Large intestine (tissue), 3 donors: ENCODE data around the gene TIAM2. TPM values are rescaled to one million over a fixed set of nuclear protein-coding genes. Genes with fewer than 3 reads are reported as not detected.

Experiments
- DNase-seq, 2 donors: peaks; one replicate each; pipeline versions ENCODE4 v3.0.0 to v3.0.0-alpha.2; 2013
- H3K27ac ChIP-seq: one replicate; pipeline ENCODE4 v1.5.1; 2013; ENCODE audit warnings: low read length
- H3K27me3 ChIP-seq: 2 replicates; pipeline ENCODE4 v1.6.1; 2013; ENCODE audit warnings: low read length; ENCODE audit not compliant: control insufficient read depth, insufficient read depth
- H3K36me3 ChIP-seq: 2 replicates; pipeline ENCODE4 v1.6.1; 2013; ENCODE audit warnings: low read length; ENCODE audit not compliant: control insufficient read depth, insufficient read depth
- H3K4me1 ChIP-seq: one replicate; pipeline ENCODE4 v1.6.1; 2013; ENCODE audit warnings: low read length; ENCODE audit not compliant: control insufficient read depth, insufficient read depth
- H3K4me3 ChIP-seq: one replicate; pipeline ENCODE4 v1.5.1; 2013; ENCODE audit warnings: low read length
- H3K9me3 ChIP-seq: one replicate; pipeline ENCODE4 v1.6.1; 2013; ENCODE audit warnings: mild to moderate bottlenecking, low read depth, low read length, moderate library complexity; ENCODE audit not compliant: control insufficient read depth
- WGBS: methylation state at CpG from one replicate; pipeline ENCODE4 v1.1.5; 2013; ENCODE audit warnings: low lambda C conversion rate; ENCODE audit not compliant: insufficient coverage; 5-methylcytosine and 5-hydroxymethylcytosine counted together
- polyA plus RNA-seq: library from polyadenylated mRNA; unstranded; fragments of 120-200 nt; gene quantifications from one replicate; pipeline ENCODE4 v1.2.1, GENCODE V29; 2013

Gene TIAM2
- polyA plus RNA-seq, 1 donor = 16.3 TPM

- Histone ChIP-seq H3K4me3 (no peak overlapping the region), H3K4me1 (no peaks in the 10 kb centered on the region), H3K27me3 (no peaks in the 10 kb centered on the region), H3K9me3 (no peaks in the 10 kb centered on the region), H3K27ac (no peak overlapping the region), H3K36me3 (no peaks in the 10 kb centered on the region)
- DNase-seq = no peak
- WGBS = no CpG with 5 or more reads among the region's 2 CpGs
These were observed 60.6 kb downstream of the TIAM2 start for GRCh38 chr6:155055729-155056128.

- no peaks in the 10 kb centered on the region for H3K27me3 ChIP-seq
- WGBS = 100% methylated on average over 1 of the region's 3 CpGs
- H3K27ac ChIP-seq = no peak overlapping the region
- H3K4me3 ChIP-seq = no peak overlapping the region
- no peaks in the 10 kb centered on the region for H3K4me1 ChIP-seq
- no peaks in the 10 kb centered on the region for H3K36me3 ChIP-seq
- no peaks in the 10 kb centered on the region for H3K9me3 ChIP-seq
- DNase-seq = no peak
These were observed 61.6 kb downstream of the TIAM2 start for GRCh38 chr6:155056756-155057155.

- no CpG with 5 or more reads among the region's 8 CpGs for WGBS
- H3K4me1 ChIP-seq = no peaks in the 10 kb centered on the region
- H3K36me3 ChIP-seq = no peaks in the 10 kb centered on the region
- no peak overlapping the region for H3K27ac ChIP-seq
- no peaks in the 10 kb centered on the region for H3K27me3 ChIP-seq
- H3K4me3 ChIP-seq = no peak overlapping the region
- no peak for DNase-seq
- H3K9me3 ChIP-seq = no peaks in the 10 kb centered on the region
These were observed 66.3 kb downstream of the TIAM2 start for GRCh38 chr6:155061381-155061780.

- no peak for DNase-seq
- H3K27me3 ChIP-seq = no peaks in the 10 kb centered on the region
- no CpG with 5 or more reads among the region's 1 CpG for WGBS
- no peaks in the 10 kb centered on the region for H3K4me1 ChIP-seq
- no peaks in the 10 kb centered on the region for H3K9me3 ChIP-seq
- no peak overlapping the region for H3K4me3 ChIP-seq
- no peaks in the 10 kb centered on the region for H3K36me3 ChIP-seq
- H3K27ac ChIP-seq = no peak overlapping the region
These were observed 67.8 kb downstream of the TIAM2 start for GRCh38 chr6:155062866-155063341.

- Histone ChIP-seq H3K4me3 (no peak overlapping the region), H3K27ac (no peak overlapping the region), H3K27me3 (no peaks in the 10 kb centered on the region), H3K4me1 (no peaks in the 10 kb centered on the region), H3K9me3 (no peaks in the 10 kb centered on the region), H3K36me3 (no peaks in the 10 kb centered on the region)
- WGBS = no CpG with 5 or more reads among the region's 3 CpGs
- no peak for DNase-seq
These were observed 69.2 kb downstream of the TIAM2 start for GRCh38 chr6:155064303-155064702.

- H3K9me3 ChIP-seq = no peaks in the 10 kb centered on the region
- WGBS = no CpG with 5 or more reads among the region's 6 CpGs
- DNase-seq = peak in 1 of 2 donors; percentile 29
- no peaks in the 10 kb centered on the region for H3K36me3 ChIP-seq
- no peaks in the 10 kb centered on the region for H3K4me1 ChIP-seq
- H3K27me3 ChIP-seq = no peaks in the 10 kb centered on the region
- H3K27ac ChIP-seq = peak overlapping the region; percentile 19
- no peak overlapping the region for H3K4me3 ChIP-seq
These were observed 71.2 kb downstream of the TIAM2 start for GRCh38 chr6:155066361-155066760.

- H3K27ac ChIP-seq = no peak overlapping the region
- no peaks in the 10 kb centered on the region for H3K36me3 ChIP-seq
- H3K27me3 ChIP-seq = no peaks in the 10 kb centered on the region
- no peaks in the 10 kb centered on the region for H3K9me3 ChIP-seq
- DNase-seq = no peak
- WGBS = 90% methylated on average over 2 of the region's 7 CpGs
- H3K4me3 ChIP-seq = no peak overlapping the region
- no peaks in the 10 kb centered on the region for H3K4me1 ChIP-seq
These were observed 72.0 kb downstream of the TIAM2 start for GRCh38 chr6:155066921-155067680.

- peaks cover 2% of the 10 kb centered on the region for H3K36me3 ChIP-seq
- 58% methylated on average over 2 of the region's 9 CpGs for WGBS
- H3K27ac ChIP-seq = no peak overlapping the region
- H3K4me1 ChIP-seq = no peaks in the 10 kb centered on the region
- no peaks in the 10 kb centered on the region for H3K9me3 ChIP-seq
- no peaks in the 10 kb centered on the region for H3K27me3 ChIP-seq
- no peak overlapping the region for H3K4me3 ChIP-seq
- no peak for DNase-seq
These were observed 73.0 kb downstream of the TIAM2 start for GRCh38 chr6:155067956-155068615.

GRCh38 chr6:155069543-155069942, 74.4 kb downstream of the TIAM2 start:
- no peaks in the 10 kb centered on the region for H3K27me3 ChIP-seq
- no peak for DNase-seq
- H3K4me3 ChIP-seq = no peak overlapping the region
- no peak overlapping the region for H3K27ac ChIP-seq
- peaks cover 6% of the 10 kb centered on the region for H3K36me3 ChIP-seq
- no peaks in the 10 kb centered on the region for H3K4me1 ChIP-seq
- H3K9me3 ChIP-seq = no peaks in the 10 kb centered on the region

GRCh38 chr6:155075930-155076695, 81.0 kb downstream of the TIAM2 start:
- Histone ChIP-seq H3K4me3 (no peak overlapping the region), H3K4me1 (no peaks in the 10 kb centered on the region), H3K9me3 (no peaks in the 10 kb centered on the region), H3K27me3 (no peaks in the 10 kb centered on the region), H3K27ac (no peak overlapping the region), H3K36me3 (peaks cover 6% of the 10 kb centered on the region)
- 100% methylated on average over 2 of the region's 12 CpGs for WGBS
- no peak for DNase-seq
